PC-9 (cell line): Measurements from ENCODE around the gene SCD5.

ENCODE experiments used
- EZH2 ChIP-seq: fragments of 200-600 bp; sonication (generic); IDR thresholded peaks from 2 replicates; pipeline ENCODE4 v1.8.0; 2017; ENCODE audit warnings: antibody characterized with exemption, low read depth
- TF ChIP-seq, protein P1 (sequence below): fragments of 200-600 bp; sonication (generic); conservative IDR thresholded peaks from 2 replicates; pipeline ENCODE4 v1.6.1; 2017; ENCODE audit warnings: mixed run types, antibody characterized with exemption, mild to moderate bottlenecking, moderate library complexity

- TF ChIP-seq, protein P1, sequence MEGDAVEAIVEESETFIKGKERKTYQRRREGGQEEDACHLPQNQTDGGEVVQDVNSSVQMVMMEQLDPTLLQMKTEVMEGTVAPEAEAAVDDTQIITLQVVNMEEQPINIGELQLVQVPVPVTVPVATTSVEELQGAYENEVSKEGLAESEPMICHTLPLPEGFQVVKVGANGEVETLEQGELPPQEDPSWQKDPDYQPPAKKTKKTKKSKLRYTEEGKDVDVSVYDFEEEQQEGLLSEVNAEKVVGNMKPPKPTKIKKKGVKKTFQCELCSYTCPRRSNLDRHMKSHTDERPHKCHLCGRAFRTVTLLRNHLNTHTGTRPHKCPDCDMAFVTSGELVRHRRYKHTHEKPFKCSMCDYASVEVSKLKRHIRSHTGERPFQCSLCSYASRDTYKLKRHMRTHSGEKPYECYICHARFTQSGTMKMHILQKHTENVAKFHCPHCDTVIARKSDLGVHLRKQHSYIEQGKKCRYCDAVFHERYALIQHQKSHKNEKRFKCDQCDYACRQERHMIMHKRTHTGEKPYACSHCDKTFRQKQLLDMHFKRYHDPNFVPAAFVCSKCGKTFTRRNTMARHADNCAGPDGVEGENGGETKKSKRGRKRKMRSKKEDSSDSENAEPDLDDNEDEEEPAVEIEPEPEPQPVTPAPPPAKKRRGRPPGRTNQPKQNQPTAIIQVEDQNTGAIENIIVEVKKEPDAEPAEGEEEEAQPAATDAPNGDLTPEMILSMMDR, result no peak
- TF ChIP-seq EZH2, result no peak
These were observed 61.2 kb downstream of the SCD5 start for GRCh38 chr4:82737354-82737753.
